Smooth muscle cell (in vitro differentiated cells): Measurements from ENCODE around the gene CELF4. TPM values are rescaled to one million over a fixed set of nuclear protein-coding genes. Genes with fewer than 3 reads are reported as not detected.

ENCODE experiments used
- DNase-seq: peaks from one replicate; lab custom pipeline; 2025; ENCODE audit not compliant: unreplicated experiment; lab: John Stamatoyannopoulos, UW
- H2AFZ ChIP-seq: fragments of 200-600 bp; sonication (generic); 2 replicates; pipeline ENCODE4 v1.6.0; 2016; ENCODE audit warnings: antibody characterized with exemption, low read depth, mild to moderate bottlenecking
- H3F3A ChIP-seq: fragments of 200-600 bp; sonication (generic); 2 replicates; pipeline ENCODE4 v1.6.0; 2017; ENCODE audit warnings: antibody characterized with exemption, low read depth
- H3K27ac ChIP-seq: fragments of 200-600 bp; sonication (generic); 2 replicates; pipeline ENCODE4 v1.5.1; 2016; ENCODE audit warnings: low read depth, mild to moderate bottlenecking
- H3K27me3 ChIP-seq: fragments of 200-600 bp; sonication (generic); 2 replicates; pipeline ENCODE4 v1.6.1; 2016; ENCODE audit warnings: low read depth, mild to moderate bottlenecking
- H3K36me3 ChIP-seq: fragments of 200-600 bp; sonication (generic); 2 replicates; pipeline ENCODE4 v1.5.1; 2016; ENCODE audit warnings: low read depth
- H3K4me1 ChIP-seq: fragments of 200-600 bp; sonication (generic); 2 replicates; pipeline ENCODE4 v1.5.1; 2016; ENCODE audit warnings: low read depth
- H3K4me2 ChIP-seq: fragments of 200-600 bp; sonication (generic); 2 replicates; pipeline ENCODE4 v1.6.0; 2016; ENCODE audit warnings: mild to moderate bottlenecking
- H3K4me3 ChIP-seq: fragments of 200-600 bp; sonication (generic); 2 replicates; pipeline ENCODE4 v1.5.1; 2016; ENCODE audit warnings: mild to moderate bottlenecking
- H3K79me2 ChIP-seq: fragments of 200-600 bp; sonication (generic); 2 replicates; pipeline ENCODE4 v1.6.0; 2016; ENCODE audit warnings: low read depth, mild to moderate bottlenecking
- H3K9ac ChIP-seq: fragments of 200-600 bp; sonication (generic); 2 replicates; pipeline ENCODE4 v1.6.0; 2016; ENCODE audit warnings: low read depth
- H3K9me3 ChIP-seq: fragments of 200-600 bp; sonication (generic); replicated peaks from 2 replicates; pipeline ENCODE4 v1.5.1; 2016; ENCODE audit warnings: low read depth
- H4K20me1 ChIP-seq: fragments of 200-600 bp; sonication (generic); 2 replicates; pipeline ENCODE4 v1.6.0; 2016; ENCODE audit warnings: low read depth
- WGBS: methylation state at CpG from one replicate; pipeline ENCODE4 v1.1.7; 2016; ENCODE audit warnings: low lambda C conversion rate; 5-methylcytosine and 5-hydroxymethylcytosine counted together
- polyA plus RNA-seq: library from polyadenylated mRNA; unstranded; fragments of >200 nt; fragmentation: Nextera tagmentation; extraction: Ambion mirVana; gene quantifications from 2 replicates; pipeline ENCODE4 v1.2.1, GENCODE V29; 2016
- total RNA-seq: library from RNA; depleted of rRNA; stranded (reverse); fragments of >200 nt; gene quantifications from 2 replicates; pipeline ENCODE4 v1.2.3, GENCODE V29; 2014
- TF ChIP-seq, protein P1 (sequence below): fragments of 200-600 bp; sonication (generic); IDR thresholded peaks from 2 replicates; pipeline ENCODE4 v1.5.1; 2017; ENCODE audit warnings: borderline replicate concordance, mild to moderate bottlenecking, antibody characterized with exemption; ENCODE audit not compliant: insufficient read depth, poor library complexity, severe bottlenecking

CELF4 gene
- total and polyA plus RNA-seq, 2 experiments from 2014 or later: 0.40 TPM; not detected in 1

DNA sequence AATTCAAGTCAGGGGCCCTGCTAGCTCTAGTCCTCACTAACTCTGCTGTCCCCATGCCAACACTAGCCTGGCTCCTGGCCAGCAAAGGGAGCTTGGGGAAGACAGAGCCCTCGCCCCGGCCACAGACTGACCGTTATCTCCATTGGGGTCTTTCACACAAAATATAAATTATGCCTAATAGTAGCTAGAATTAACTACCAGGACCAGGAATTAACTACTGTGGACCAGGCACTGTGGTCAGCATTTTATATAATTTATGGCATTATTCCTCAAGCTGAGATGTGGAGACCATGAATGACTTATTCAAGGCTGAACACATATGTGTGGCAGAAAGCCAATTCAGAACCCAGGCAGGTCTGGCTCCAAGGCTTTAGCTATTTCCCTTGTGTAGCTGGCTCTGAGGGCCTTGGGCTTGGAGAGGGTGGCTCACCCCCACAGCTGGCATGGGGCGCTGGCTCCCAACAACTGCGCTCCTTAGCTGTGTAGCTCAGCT, 49.2 kb downstream of the CELF4 start:
- Histone ChIP-seq H3K79me2 (no peaks in the 10 kb centered on the region), H3F3A (no peaks in the 10 kb centered on the region), H3K9me3 (no peaks in the 10 kb centered on the region), H3K9ac (no peak overlapping the region), H4K20me1 (no peaks in the 10 kb centered on the region), H3K4me1 (peaks cover 7% of the 10 kb centered on the region), H3K4me3 (no peak overlapping the region), H3K27me3 (peaks cover 23% of the 10 kb centered on the region), H3K27ac (no peak overlapping the region), H2AFZ (no peak overlapping the region), H3K36me3 (no peaks in the 10 kb centered on the region), H3K4me2 (no peak overlapping the region)
- WGBS: 86% methylated on average over 5 of the region's 5 CpGs
- DNase-seq: no peak
- TF ChIP-seq, protein P1, sequence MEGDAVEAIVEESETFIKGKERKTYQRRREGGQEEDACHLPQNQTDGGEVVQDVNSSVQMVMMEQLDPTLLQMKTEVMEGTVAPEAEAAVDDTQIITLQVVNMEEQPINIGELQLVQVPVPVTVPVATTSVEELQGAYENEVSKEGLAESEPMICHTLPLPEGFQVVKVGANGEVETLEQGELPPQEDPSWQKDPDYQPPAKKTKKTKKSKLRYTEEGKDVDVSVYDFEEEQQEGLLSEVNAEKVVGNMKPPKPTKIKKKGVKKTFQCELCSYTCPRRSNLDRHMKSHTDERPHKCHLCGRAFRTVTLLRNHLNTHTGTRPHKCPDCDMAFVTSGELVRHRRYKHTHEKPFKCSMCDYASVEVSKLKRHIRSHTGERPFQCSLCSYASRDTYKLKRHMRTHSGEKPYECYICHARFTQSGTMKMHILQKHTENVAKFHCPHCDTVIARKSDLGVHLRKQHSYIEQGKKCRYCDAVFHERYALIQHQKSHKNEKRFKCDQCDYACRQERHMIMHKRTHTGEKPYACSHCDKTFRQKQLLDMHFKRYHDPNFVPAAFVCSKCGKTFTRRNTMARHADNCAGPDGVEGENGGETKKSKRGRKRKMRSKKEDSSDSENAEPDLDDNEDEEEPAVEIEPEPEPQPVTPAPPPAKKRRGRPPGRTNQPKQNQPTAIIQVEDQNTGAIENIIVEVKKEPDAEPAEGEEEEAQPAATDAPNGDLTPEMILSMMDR: no peak

DNA sequence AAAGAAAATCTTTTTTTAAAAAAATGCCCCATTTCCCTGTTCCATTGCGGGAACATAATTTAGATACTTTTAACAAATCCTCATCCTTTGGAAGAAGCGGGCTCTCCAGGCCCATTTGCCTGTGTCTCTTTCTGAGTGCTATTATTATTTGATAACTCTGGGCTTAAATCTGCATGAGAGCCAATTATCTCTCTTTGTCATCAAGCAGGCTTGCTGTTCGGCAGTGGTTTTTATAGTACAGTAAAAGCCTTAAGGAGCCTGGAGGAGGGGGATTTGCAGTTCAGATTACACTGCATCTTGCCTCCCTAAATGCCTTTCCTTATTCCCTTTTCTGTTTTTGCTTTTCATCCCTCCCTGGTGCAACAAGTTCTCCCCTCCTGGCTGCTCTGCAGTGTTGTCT, 50.6 kb downstream of the CELF4 start:
- Histone ChIP-seq H3K27ac (no peak overlapping the region), H3F3A (no peaks in the 10 kb centered on the region), H2AFZ (no peak overlapping the region), H3K4me1 (peaks cover 7% of the 10 kb centered on the region), H3K4me3 (no peak overlapping the region), H3K9ac (no peak overlapping the region), H4K20me1 (no peaks in the 10 kb centered on the region), H3K9me3 (no peaks in the 10 kb centered on the region), H3K27me3 (peaks cover 23% of the 10 kb centered on the region), H3K36me3 (no peaks in the 10 kb centered on the region), H3K4me2 (no peak overlapping the region), H3K79me2 (no peaks in the 10 kb centered on the region)
- TF ChIP-seq, protein P1: no peak
- 42% methylated on average over 3 of the region's 3 CpGs for WGBS
- DNase-seq: no peak

DNA sequence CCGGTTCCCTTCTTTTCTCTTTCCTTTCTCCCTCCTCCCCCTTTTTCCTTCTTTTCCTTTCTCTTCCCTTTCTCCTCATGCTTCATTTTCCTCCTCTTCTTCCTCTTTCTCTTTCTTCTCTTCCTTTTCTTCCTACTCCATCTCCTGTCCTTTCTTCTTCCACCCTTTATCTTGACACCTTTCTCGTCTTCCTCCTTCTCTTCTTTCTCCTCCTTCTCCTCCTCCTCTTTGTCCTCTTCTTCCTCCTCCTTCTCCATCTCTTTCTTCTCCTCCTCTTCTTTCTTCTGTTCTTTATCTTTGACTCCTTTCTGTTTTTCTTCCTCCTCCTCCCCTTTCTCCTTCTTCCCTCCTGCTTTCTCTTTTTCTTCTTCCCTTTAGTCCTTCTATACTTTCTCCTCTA, 53.2 kb downstream of the CELF4 start:
- Histone ChIP-seq H3K4me2 (no peak overlapping the region), H3F3A (no peaks in the 10 kb centered on the region), H3K27ac (no peak overlapping the region), H4K20me1 (no peaks in the 10 kb centered on the region), H3K36me3 (no peaks in the 10 kb centered on the region), H3K4me3 (no peak overlapping the region), H3K9ac (no peak overlapping the region), H3K9me3 (no peaks in the 10 kb centered on the region), H2AFZ (no peak overlapping the region), H3K27me3 (peaks cover 23% of the 10 kb centered on the region), H3K79me2 (no peaks in the 10 kb centered on the region), H3K4me1 (peaks cover 7% of the 10 kb centered on the region)
- no peak for DNase-seq
- WGBS: 85% methylated on average over 2 of the region's 2 CpGs
- TF ChIP-seq, protein P1: no peak

DNA sequence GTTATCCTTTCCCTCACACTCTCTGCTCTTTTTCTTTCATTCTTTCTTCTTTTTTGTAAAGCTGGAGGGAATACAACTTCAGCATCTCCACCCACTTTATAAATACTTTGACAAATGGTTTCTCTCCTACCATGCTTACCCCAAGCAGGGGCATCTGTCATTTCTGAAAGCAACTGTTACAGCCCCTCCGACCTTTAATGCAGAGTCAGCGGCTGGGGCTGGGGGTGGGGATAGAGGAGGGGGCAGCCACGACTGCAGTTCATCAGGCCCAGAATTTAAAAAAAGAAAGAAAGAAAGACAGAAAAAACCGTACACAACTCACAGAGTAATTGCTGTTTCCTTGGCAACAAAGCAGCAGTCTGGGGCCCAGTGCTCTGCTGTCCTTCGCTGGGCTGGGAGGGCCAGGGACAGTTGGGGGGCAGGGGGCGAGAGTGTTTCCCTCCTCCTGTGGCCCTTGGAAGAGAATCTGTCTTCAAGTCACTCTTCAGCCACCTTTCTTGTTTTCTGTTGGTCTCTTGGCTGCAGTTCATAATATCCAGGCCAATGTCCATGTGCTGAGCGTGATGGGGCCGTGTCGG, 53.8 kb downstream of the CELF4 start:
- 84% methylated on average over 9 of the region's 9 CpGs for WGBS
- no peak overlapping the region for H3K9ac ChIP-seq
- TF ChIP-seq, protein P1: no peak

More for the DNA sequence above, 53.8 kb downstream of the CELF4 start:
- H4K20me1 ChIP-seq: no peaks in the 10 kb centered on the region
- H3K4me3 ChIP-seq: no peak overlapping the region
- H3K4me1 ChIP-seq: peaks cover 7% of the 10 kb centered on the region
- H3K4me2 ChIP-seq: no peak overlapping the region
- H3K79me2 ChIP-seq: no peaks in the 10 kb centered on the region
- no peaks in the 10 kb centered on the region for H3F3A ChIP-seq
- H3K36me3 ChIP-seq: no peaks in the 10 kb centered on the region
- H2AFZ ChIP-seq: no peak overlapping the region
- no peak for DNase-seq
- H3K27me3 ChIP-seq: peaks cover 23% of the 10 kb centered on the region
- H3K27ac ChIP-seq: no peak overlapping the region
- no peaks in the 10 kb centered on the region for H3K9me3 ChIP-seq
